H1 (cell line): ENCODE data around the gene KCNMB2. TPM values are rescaled to one million over a fixed set of nuclear protein-coding genes. Genes with fewer than 3 reads are reported as not detected.

Source experiments
- CTCF ChIA-PET: fragments of 300-600 bp; sonication (Branson Sonifier 250); formaldehyde crosslinking; loops from one replicate; lab custom pipeline; 2021; ENCODE audit not compliant: partially characterized antibody; lab: Charles Lee
- POLR2A ChIA-PET: fragments of 300-600 bp; sonication (Branson Sonifier 250); formaldehyde crosslinking; loops from one replicate; lab custom pipeline; 2021; ENCODE audit warnings: inconsistent platforms; ENCODE audit not compliant: partially characterized antibody; lab: Charles Lee
- DNase-seq, 2 experiments: peaks; one replicate each; pipeline versions ENCODE4 v3.0.0 to v3.0.0-alpha.2; 2010 to 2022; ENCODE audit warnings: low spot score in 2 of 2, low read depth in 1 of 2, mixed read lengths in 1 of 2
- FAIRE-seq: peaks from 2 replicates; lab custom pipeline; 2011; peaks lifted over from hg19 to GRCh38; lab: Jason Lieb, UNC
- H2AFZ ChIP-seq: 2 replicates; pipeline ENCODE4 v1.8.1; 2012; ENCODE audit warnings: low read length, inconsistent platforms
- H2AK5ac ChIP-seq: 2 replicates; pipeline ENCODE4 v1.6.1; 2013; ENCODE audit warnings: low read depth, low read length
- H2BK120ac ChIP-seq: replicated peaks from 2 replicates; pipeline ENCODE3; 2013; ENCODE audit warnings: low read depth, low read length, inconsistent platforms
- H2BK12ac ChIP-seq: 2 replicates; pipeline ENCODE4 v1.6.1; 2013; ENCODE audit warnings: low read depth, low read length
- H2BK15ac ChIP-seq: 2 replicates; pipeline ENCODE4 v1.6.1; 2013; ENCODE audit warnings: low read length
- H2BK20ac ChIP-seq: 2 replicates; pipeline ENCODE4 v1.6.1; 2013; ENCODE audit warnings: low read length
- H2BK5ac ChIP-seq: 2 replicates; pipeline ENCODE4 v1.6.1; 2013; ENCODE audit warnings: low read depth, low read length
- H3K14ac ChIP-seq: 2 replicates; pipeline ENCODE4 v1.6.1; 2013; ENCODE audit warnings: inconsistent platforms; ENCODE audit not compliant: insufficient read length
- H3K18ac ChIP-seq: 2 replicates; pipeline ENCODE4 v1.6.1; 2013; ENCODE audit warnings: low read length; ENCODE audit errors: extremely low read depth
- H3K23ac ChIP-seq: 2 replicates; pipeline ENCODE4 v1.6.1; 2013; ENCODE audit warnings: inconsistent platforms; ENCODE audit not compliant: insufficient read length
- H3K23me2 ChIP-seq: 2 replicates; pipeline ENCODE4 v1.6.1; 2013; ENCODE audit warnings: low read depth, low read length
- H3K27ac ChIP-seq: 2 replicates; pipeline ENCODE4 v1.6.1; 2011; ENCODE audit warnings: low read depth, low read length, inconsistent platforms
- H3K27me3 ChIP-seq, 4 experiments: replicated peaks in 1 of 4; 1 replicate in 1 of 4; 2 replicates in 3 of 4; pipeline versions ENCODE4 v1.6.1 to v1.8.1; 2011 to 2013; ENCODE audit warnings: low read length in 3 of 4, mild to moderate bottlenecking in 3 of 4, inconsistent platforms in 2 of 4, mixed read lengths in 2 of 4, moderate library complexity in 1 of 4; ENCODE audit not compliant: control insufficient read depth in 3 of 4, insufficient read depth in 3 of 4; ENCODE audit errors: extremely low read depth in 1 of 4
- H3K36me3 ChIP-seq, 4 experiments: 2 replicates each; pipeline versions ENCODE4 v1.6.1 to v1.8.1; 2011 to 2013; ENCODE audit warnings: mild to moderate bottlenecking in 4 of 4, low read length in 3 of 4, moderate library complexity in 2 of 4, control low read depth in 1 of 4, inconsistent platforms in 1 of 4; ENCODE audit not compliant: insufficient read depth in 4 of 4, control insufficient read depth in 2 of 4
- H3K4ac ChIP-seq: replicated peaks from 2 replicates; pipeline ENCODE3; 2013; ENCODE audit warnings: low read length, low read depth, mixed read lengths, inconsistent platforms; ENCODE audit not compliant: insufficient read length
- H3K4me1 ChIP-seq, 4 experiments: replicated peaks in 1 of 4; 1 replicate in 1 of 4; 2 replicates in 3 of 4; pipeline versions ENCODE4 v1.6.1 to v1.8.1; 2011 to 2013; ENCODE audit warnings: low read length in 3 of 4, inconsistent platforms in 2 of 4, mixed read lengths in 1 of 4; ENCODE audit not compliant: insufficient read depth in 4 of 4, control insufficient read depth in 3 of 4
- H3K4me2 ChIP-seq, 2 experiments: 2 replicates each; pipeline versions ENCODE4 v1.6.1 to v1.8.1; 2011 to 2013; ENCODE audit warnings: low read depth in 2 of 2, low read length in 2 of 2, control low read depth in 1 of 2, inconsistent platforms in 1 of 2, mild to moderate bottlenecking in 1 of 2; ENCODE audit not compliant: insufficient read depth in 1 of 2
- H3K4me3 ChIP-seq, 4 experiments: fragments of 200-600, 300-600 bp in 1 of 4; sonication (generic), shearing (Covaris generic), sonication (Bioruptor Twin) in 1 of 4; 2 replicates each; pipeline versions ENCODE4 v1.5.1 to v1.8.1; 2011 to 2016; ENCODE audit warnings: low read length in 4 of 4, low read depth in 3 of 4, control low read depth in 2 of 4, inconsistent platforms in 2 of 4, mild to moderate bottlenecking in 2 of 4, mixed read lengths in 1 of 4, moderate library complexity in 1 of 4; ENCODE audit not compliant: insufficient read depth in 2 of 4; ENCODE audit errors: extremely low read depth in 1 of 4
- H3K56ac ChIP-seq: replicated peaks from 2 replicates; pipeline ENCODE3; 2013; ENCODE audit warnings: low read depth, mild to moderate bottlenecking, mixed read lengths, low read length, inconsistent platforms; ENCODE audit not compliant: insufficient read length
- H3K79me1 ChIP-seq: 2 replicates; pipeline ENCODE4 v1.6.1; 2013; ENCODE audit warnings: low read depth, low read length, control low read depth
- H3K79me2 ChIP-seq, 2 experiments: 2 replicates each; pipeline versions ENCODE4 v1.6.1 to v1.8.1; 2012 to 2013; ENCODE audit warnings: low read length in 2 of 2, mild to moderate bottlenecking in 2 of 2, inconsistent platforms in 1 of 2; ENCODE audit not compliant: insufficient read depth in 2 of 2, control insufficient read depth in 1 of 2
- H3K9ac ChIP-seq, 4 experiments: replicated peaks in 1 of 4; 1 replicate in 1 of 4; 2 replicates in 3 of 4; pipeline versions ENCODE4 v1.6.1 to v1.8.1; 2011 to 2013; ENCODE audit warnings: low read depth in 3 of 4, low read length in 3 of 4, control low read depth in 2 of 4, mild to moderate bottlenecking in 2 of 4, moderate library complexity in 2 of 4, inconsistent platforms in 1 of 4; ENCODE audit errors: extremely low read depth in 1 of 4
- H3K9me3 ChIP-seq, 2 experiments: 2 replicates each; pipeline versions ENCODE4 v1.6.1 to v1.8.1; 2012 to 2013; ENCODE audit warnings: mild to moderate bottlenecking in 2 of 2, moderate library complexity in 2 of 2, control low read depth in 1 of 2, inconsistent platforms in 1 of 2, low read depth in 1 of 2, low read length in 1 of 2, mixed read lengths in 1 of 2; ENCODE audit not compliant: insufficient read depth in 2 of 2
- H4K20me1 ChIP-seq, 2 experiments: replicated peaks in 1 of 2; 2 replicates each; pipeline versions ENCODE3 to v1.8.1; 2011 to 2013; ENCODE audit warnings: inconsistent platforms in 2 of 2, low read length in 2 of 2, mild to moderate bottlenecking in 1 of 2; ENCODE audit not compliant: insufficient read depth in 2 of 2, control insufficient read depth in 1 of 2
- H4K5ac ChIP-seq: 2 replicates; pipeline ENCODE4 v1.6.1; 2013; ENCODE audit warnings: low read length, low read depth, mixed read lengths, inconsistent platforms; ENCODE audit not compliant: insufficient read length
- H4K8ac ChIP-seq: 2 replicates; pipeline ENCODE4 v1.8.0; 2013; ENCODE audit warnings: mild to moderate bottlenecking, moderate library complexity, low read length, inconsistent platforms; ENCODE audit not compliant: insufficient read depth; ENCODE audit errors: extremely low read depth
- H4K91ac ChIP-seq: replicated peaks from 2 replicates; pipeline ENCODE3; 2013; ENCODE audit warnings: low read length, mixed read lengths, inconsistent platforms; ENCODE audit not compliant: insufficient read length
- CHD1 ChIP-seq: IDR thresholded peaks from 2 replicates; pipeline ENCODE4 v1.6.1; 2012; ENCODE audit warnings: low read depth, low read length, improper control_type of control experiment
- CREB1 ChIP-seq: IDR thresholded peaks from 2 replicates; pipeline ENCODE4 v1.6.1; 2012; ENCODE audit warnings: inconsistent platforms
- CTBP2 ChIP-seq: IDR thresholded peaks from 2 replicates; pipeline ENCODE4 v1.7.0; 2011; ENCODE audit warnings: borderline replicate concordance, mild to moderate bottlenecking, moderate library complexity, mixed read lengths, low read length; ENCODE audit not compliant: insufficient read depth, insufficient read length
- EZH2 ChIP-seq: fragments of 200-600 bp; sonication (generic); IDR thresholded peaks from 2 replicates; pipeline ENCODE4 v1.7.1; 2012; ENCODE audit warnings: low read depth, mild to moderate bottlenecking, moderate library complexity, low read length, inconsistent platforms; ENCODE audit not compliant: severe bottlenecking
- FOSL1 ChIP-seq: IDR thresholded peaks from 2 replicates; pipeline ENCODE4 v1.6.1; 2011; ENCODE audit warnings: mild to moderate bottlenecking, low read depth, low read length, moderate library complexity; ENCODE audit not compliant: insufficient read depth
- HDAC2 ChIP-seq, 2 experiments: fragments of 300-600 bp in 1 of 2; sonication (generic) in 1 of 2; IDR thresholded peaks; 2 replicates each; pipeline ENCODE4 v1.6.1; 2011 to 2012; ENCODE audit warnings: low read depth in 2 of 2, low read length in 2 of 2, mild to moderate bottlenecking in 2 of 2, moderate library complexity in 2 of 2, borderline replicate concordance in 1 of 2, inconsistent platforms in 1 of 2
- KDM1A ChIP-seq: fragments of 200-600, 300-600 bp; sonication (generic); IDR thresholded peaks from 2 replicates; pipeline ENCODE4 v1.7.1; 2016; ENCODE audit warnings: mild to moderate bottlenecking, low read length, borderline replicate concordance
- POU5F1 ChIP-seq: IDR thresholded peaks from 2 replicates; pipeline ENCODE4 v1.6.1; 2011; ENCODE audit warnings: low read depth, mild to moderate bottlenecking, low read length, moderate library complexity
- RFX5 ChIP-seq: IDR thresholded peaks from 2 replicates; pipeline ENCODE4 v1.6.1; 2011; ENCODE audit warnings: low read depth, low read length, improper control_type of control experiment, borderline replicate concordance
- SAP30 ChIP-seq: fragments of 300-600 bp; sonication (generic); IDR thresholded peaks from 2 replicates; pipeline ENCODE4 v1.7.1; 2012; ENCODE audit warnings: low read length, moderate library complexity, mild to moderate bottlenecking, inconsistent platforms; ENCODE audit not compliant: insufficient read depth, insufficient replicate concordance
- WGBS, 2 experiments: shearing (Covaris generic) in 1 of 2; methylation state at CpG; one replicate each; pipeline versions ENCODE4 v1.1.6 to v1.1.7; 2013 to 2015; ENCODE audit warnings: low lambda C conversion rate in 2 of 2, mixed read lengths in 2 of 2, inconsistent platforms in 1 of 2, low coverage in 1 of 2, missing lambda C conversion rate in 1 of 2; ENCODE audit not compliant: insufficient replicate concordance in 2 of 2, insufficient coverage in 1 of 2, insufficient read length in 1 of 2; ENCODE audit errors: extremely low coverage in 1 of 2, missing lambda C conversion rate in 1 of 2; 5-methylcytosine and 5-hydroxymethylcytosine counted together
- polyA plus RNA-seq, 7 experiments: library from polyadenylated mRNA; depleted of rRNA in 3 of 7; stranded (reverse) in 5 of 7; unstranded in 2 of 7; fragments of >200 nt in 5 of 7; fragments of 200-250 nt in 2 of 7; gene quantifications; 1 replicate in 5 of 7; 2 replicates in 1 of 7; 4 replicates in 1 of 7; pipeline versions ENCODE4 v1.2.1 to v1.2.3, GENCODE V29; 2011 to 2013; ENCODE audit warnings: missing spikeins in 2 of 7, mixed read lengths in 2 of 7
- total RNA-seq: library from RNA; stranded (reverse); fragmentation: NEBNext Ultra II Directional; extraction: Animal tissue kit (Norgen Biotek cat#: 25700); gene quantifications from 2 replicates; pipeline ENCODE4 v1.2.1, GENCODE V29; 2021

The KCNMB2 gene
- total and polyA plus RNA-seq, 2 of the 8 experiments (the other 6 are each of a cell fraction or from before 2014, with no cell fraction given), result not detected

DNA sequence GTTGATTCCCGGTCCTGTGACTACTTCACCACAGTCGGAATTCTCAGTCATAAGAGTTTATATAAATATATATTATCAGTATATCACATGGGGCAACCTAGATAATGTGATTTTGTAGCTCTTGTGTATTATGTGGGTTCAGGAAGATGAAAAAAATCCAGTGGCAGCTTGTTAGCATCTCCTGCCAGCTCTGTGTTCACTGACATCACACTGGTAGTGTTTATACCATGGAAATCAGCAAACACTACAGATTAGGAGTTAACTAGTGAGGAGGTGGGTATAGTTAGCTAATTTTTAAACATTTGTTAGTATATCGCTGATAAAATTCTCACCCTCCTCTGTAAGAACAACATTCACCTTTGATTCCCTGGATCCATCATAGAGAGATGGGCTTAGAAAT lies 44.5 kb upstream of the KCNMB2 start:
- Histone ChIP-seq H3K9me3 (peaks cover 4 to 5% of the 10 kb centered on the region in 2 experiments; a peak in 2 of 4 replicates), H3K79me2 (no peaks in the 10 kb centered on the region), H4K20me1 (no peaks in the 10 kb centered on the region), H2BK15ac (no peak overlapping the region), H3K56ac (no peak overlapping the region), H3K9ac (no peak overlapping the region), H3K4me3 (no peak overlapping the region), H2BK12ac (no peak overlapping the region), H3K4me2 (no peak overlapping the region), H3K4ac (no peak overlapping the region), H2BK5ac (no peak overlapping the region), H3K23ac (no peak overlapping the region), H3K27me3 (no peaks in the 10 kb centered on the region), H4K8ac (no peak overlapping the region), H3K27ac (no peak overlapping the region), H3K79me1 (no peaks in the 10 kb centered on the region), H2AK5ac (no peak overlapping the region), H2BK120ac (no peak overlapping the region), H3K23me2 (no peaks in the 10 kb centered on the region), H3K36me3 (no peaks in the 10 kb centered on the region), H2BK20ac (no peak overlapping the region), H2AFZ (no peak overlapping the region), H3K4me1 (peaks cover 0 to 6% (median under 1%) of the 10 kb centered on the region in 4 experiments; a peak in 2 of 7 replicates), H4K91ac (no peak overlapping the region), H3K18ac (no peak overlapping the region), H3K14ac (no peak overlapping the region), H4K5ac (no peak overlapping the region)
- FAIRE-seq, result no peak
- ChIA-PET CTCF (interaction anchor here (0.8 kb wide), 1 partner anchor 12 kb away, joined by 3 read pairs; no protein-coding TSS in a partner anchor), POLR2A (no interaction called here)
- DNase-seq, result no peak
- no peak for TF ChIP-seq CREB1
- TF ChIP-seq KDM1A, result no peak
- TF ChIP-seq POU5F1, result no peak
- no peak for TF ChIP-seq EZH2
- TF ChIP-seq CTBP2, result no peak
- no peak for TF ChIP-seq RFX5
- no peak for TF ChIP-seq SAP30
- TF ChIP-seq CHD1, result no peak
- no peak for TF ChIP-seq HDAC2 (IDR thresholded peaks at IDR 0.05; ENCODE audit: borderline replicate concordance in 1 of 2, low read depth in 2 of 2, low read length in 2 of 2)
- TF ChIP-seq FOSL1, result no peak
- 100% methylated on average over 3 of the region's 3 CpGs; no CpG with 5 or more reads in 1 of the 2 experiments for WGBS, 2 experiments
